GM20000 (cell line): Measurements from ENCODE around the gene HIBCH.
A peak's percentile ranks its signal among the peaks of the same experiment; 100 is the strongest.

ENCODE experiments used
- DNase-seq: peaks from one replicate; pipeline ENCODE4 v3.0.0; 2012; ENCODE audit warnings: low spot score
- TF ChIP-seq, protein P1 (sequence below): IDR thresholded peaks from 2 replicates; pipeline ENCODE4 v1.5.1; 2012; ENCODE audit warnings: mild to moderate bottlenecking, control low read depth; ENCODE audit errors: extremely low read depth, missing control alignments

The HIBCH gene

GRCh38 chr2:190183539-190183938 is 136.1 kb downstream of the HIBCH start:
- TF ChIP-seq, protein P1, sequence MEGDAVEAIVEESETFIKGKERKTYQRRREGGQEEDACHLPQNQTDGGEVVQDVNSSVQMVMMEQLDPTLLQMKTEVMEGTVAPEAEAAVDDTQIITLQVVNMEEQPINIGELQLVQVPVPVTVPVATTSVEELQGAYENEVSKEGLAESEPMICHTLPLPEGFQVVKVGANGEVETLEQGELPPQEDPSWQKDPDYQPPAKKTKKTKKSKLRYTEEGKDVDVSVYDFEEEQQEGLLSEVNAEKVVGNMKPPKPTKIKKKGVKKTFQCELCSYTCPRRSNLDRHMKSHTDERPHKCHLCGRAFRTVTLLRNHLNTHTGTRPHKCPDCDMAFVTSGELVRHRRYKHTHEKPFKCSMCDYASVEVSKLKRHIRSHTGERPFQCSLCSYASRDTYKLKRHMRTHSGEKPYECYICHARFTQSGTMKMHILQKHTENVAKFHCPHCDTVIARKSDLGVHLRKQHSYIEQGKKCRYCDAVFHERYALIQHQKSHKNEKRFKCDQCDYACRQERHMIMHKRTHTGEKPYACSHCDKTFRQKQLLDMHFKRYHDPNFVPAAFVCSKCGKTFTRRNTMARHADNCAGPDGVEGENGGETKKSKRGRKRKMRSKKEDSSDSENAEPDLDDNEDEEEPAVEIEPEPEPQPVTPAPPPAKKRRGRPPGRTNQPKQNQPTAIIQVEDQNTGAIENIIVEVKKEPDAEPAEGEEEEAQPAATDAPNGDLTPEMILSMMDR: no peak
- DNase-seq: no peak

- TF ChIP-seq, protein P1: no peak
- peak; percentile 45 for DNase-seq
These were observed 137.5 kb downstream of the HIBCH start for GRCh38 chr2:190182071-190182524.

- TF ChIP-seq, protein P1: no peak
- DNase-seq: peak; percentile 16
These were observed 138.4 kb downstream of the HIBCH start for GRCh38 chr2:190181123-190181669.

GRCh38 chr2:190180313-190181122 is 139.1 kb downstream of the HIBCH start:
- peak; percentile 89 for DNase-seq
- TF ChIP-seq, protein P1: peak; percentile 77

DNA sequence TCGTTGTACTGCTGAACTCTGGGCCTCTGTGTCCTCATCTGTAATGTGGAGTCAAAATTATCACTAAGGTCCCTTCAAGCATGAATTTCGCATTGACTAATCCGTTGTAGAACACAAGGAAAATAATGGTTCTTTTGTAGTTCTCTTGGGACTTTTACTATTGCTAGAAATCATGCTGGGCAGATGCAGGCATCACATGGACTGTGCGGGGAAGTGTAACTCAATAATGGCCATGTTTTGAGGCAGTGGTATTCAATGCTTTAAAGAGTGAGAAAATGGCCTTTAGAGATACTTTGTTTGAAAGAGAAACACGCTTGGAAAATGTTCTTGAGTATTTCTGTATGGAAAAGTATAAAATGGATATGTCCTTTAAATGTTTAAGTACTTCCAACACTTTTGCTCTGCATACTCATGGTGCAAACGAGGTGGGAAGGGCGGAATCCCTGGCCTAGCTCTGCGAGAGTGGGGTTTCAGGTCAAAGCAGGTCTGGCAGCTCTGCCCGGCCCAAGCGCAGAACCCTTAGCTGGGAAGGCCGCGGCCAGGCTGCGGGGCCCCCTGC is 139.8 kb downstream of the HIBCH start:
- TF ChIP-seq, protein P1: no peak
- DNase-seq: peak; percentile 46

DNA sequence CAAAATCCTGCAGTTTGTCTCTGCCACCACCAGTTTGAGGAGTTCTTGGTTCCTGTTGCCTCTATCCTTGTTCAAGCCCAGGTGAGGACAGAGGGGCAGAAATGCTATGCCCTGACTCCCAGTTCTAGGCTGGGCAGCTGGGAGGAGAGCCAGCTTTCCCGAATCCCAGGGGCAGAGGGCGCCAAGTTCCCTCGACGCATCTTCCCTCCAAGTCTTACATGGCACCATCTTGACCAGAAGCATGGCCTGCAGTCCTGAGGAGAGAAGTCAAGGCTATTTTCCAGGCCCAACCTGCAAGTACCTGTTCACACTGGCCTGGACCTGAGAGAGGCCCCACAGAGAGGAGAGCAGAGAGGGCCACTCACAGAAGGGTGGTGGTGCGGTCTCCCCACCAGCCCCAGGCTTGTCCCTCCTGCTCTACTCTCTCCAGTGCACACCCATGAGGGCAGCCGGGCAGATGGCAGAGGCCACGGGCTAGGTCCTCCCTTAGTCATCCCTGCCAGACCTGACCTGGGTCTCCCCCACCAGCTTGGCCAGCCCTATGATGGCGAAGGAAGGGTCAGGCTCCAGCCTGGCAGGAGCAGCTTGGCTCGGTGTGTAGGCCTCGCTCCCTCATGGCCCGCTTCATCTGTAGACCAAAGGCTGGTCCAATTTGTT is 141.4 kb downstream of the HIBCH start:
- no peak for DNase-seq
- TF ChIP-seq, protein P1: no peak
